ENCODE measurements around the gene SLC15A4. TPM values are rescaled to one million over a fixed set of nuclear protein-coding genes. Genes with fewer than 3 reads are reported as not detected.
A peak's percentile ranks its signal among the peaks of the same experiment; 100 is the strongest.
"Not testable (repeated sequence)": the region's sequence is repeated elsewhere in the genome, so short reads cannot be mapped to it uniquely, and the experiment has no call there.

Gene SLC15A4
- polyA plus RNA-seq, 10 donors = 17.4 to 26.3 (median 21.3) TPM

DNA sequence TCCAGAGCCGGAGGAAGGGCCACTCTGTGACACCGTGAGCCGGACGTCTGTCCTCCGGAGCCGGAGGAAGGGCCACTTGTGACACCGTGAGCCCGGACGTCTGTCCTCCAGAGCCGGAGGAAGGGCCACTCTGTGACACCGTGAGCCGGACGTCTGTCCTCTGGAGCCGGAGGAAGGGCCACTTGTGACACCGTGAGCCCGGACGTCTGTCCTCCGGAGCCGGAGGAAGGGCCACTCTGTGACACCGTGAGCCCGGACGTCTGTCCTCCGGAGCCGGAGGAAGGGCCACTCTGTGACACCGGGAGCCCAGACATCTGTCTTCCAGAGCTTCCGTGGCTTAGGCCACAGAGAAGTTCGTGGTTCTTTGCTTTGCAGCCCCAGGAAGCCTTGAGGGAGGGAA lies 22.9 kb upstream of the SLC15A4 start:
- DNase-seq = not testable (repeated sequence)

DNA sequence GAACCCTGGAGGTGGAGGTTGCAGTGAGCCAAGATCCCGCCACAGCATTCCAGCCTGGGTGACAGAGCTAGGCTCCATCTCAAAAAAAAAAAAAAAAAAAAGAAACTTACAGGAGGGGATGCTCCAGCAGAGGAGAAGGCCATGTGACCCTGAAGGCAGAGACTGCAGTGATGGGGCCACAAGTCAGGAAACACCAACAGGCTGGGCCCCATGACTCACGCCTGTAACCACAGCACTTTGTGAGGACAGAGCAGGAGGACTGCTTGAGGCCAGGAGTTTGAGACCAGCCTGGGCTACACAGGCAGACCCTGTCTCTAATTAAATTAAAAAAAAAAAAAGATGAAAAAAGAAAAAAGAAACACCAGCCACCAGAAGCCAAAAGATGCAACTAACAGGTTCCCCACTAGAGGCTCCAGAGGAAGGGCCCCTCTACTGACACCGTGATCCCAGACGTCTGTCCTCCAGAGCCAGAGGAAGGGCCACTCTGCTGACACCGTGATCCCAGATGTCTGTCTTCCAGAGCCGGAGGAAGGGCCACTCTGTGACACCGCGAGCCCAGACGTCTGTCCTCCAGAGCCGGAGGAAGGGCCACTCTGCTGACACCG lies 20.4 kb upstream of the SLC15A4 start:
- DNase-seq = no peak

DNA sequence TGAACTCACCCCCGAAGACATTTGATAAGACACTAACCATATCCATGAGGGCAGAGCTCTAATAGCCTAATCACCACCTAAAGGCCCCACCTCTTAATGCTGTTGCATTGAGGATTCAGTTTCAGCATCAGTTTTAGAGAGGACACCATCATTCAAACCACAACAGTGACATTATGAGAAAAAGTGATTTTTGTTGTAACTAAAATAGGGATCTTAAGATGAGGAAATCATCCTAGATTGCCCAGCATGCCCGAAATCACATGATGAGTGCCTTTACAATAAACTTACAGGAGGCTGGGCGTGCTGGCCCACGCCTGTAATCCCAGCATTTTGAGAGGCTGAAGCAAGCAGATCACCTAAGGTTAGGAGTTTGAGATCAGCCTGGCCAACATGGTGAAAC lies 19.8 kb upstream of the SLC15A4 start:
- DNase-seq = no peak

DNA sequence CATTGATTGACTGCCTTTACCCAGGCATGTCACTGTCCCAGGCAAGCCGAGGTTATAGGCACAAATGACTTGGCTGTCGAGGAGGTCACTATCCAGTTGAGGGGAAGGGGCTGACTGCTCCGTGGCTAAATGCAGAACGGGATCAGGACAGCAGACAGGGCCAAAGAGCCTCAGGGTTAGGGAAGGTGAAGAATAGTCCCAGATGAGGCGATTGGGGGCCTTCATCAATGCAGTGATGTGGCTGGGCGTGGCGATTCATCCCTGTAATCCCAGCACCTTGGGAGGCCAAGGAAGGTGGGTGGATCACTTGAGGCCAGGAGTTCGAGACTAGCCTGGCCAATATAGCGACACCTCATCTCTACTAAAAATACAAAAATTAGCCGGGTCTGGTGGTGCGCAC lies 18.8 kb upstream of the SLC15A4 start:
- no peak for DNase-seq

DNA sequence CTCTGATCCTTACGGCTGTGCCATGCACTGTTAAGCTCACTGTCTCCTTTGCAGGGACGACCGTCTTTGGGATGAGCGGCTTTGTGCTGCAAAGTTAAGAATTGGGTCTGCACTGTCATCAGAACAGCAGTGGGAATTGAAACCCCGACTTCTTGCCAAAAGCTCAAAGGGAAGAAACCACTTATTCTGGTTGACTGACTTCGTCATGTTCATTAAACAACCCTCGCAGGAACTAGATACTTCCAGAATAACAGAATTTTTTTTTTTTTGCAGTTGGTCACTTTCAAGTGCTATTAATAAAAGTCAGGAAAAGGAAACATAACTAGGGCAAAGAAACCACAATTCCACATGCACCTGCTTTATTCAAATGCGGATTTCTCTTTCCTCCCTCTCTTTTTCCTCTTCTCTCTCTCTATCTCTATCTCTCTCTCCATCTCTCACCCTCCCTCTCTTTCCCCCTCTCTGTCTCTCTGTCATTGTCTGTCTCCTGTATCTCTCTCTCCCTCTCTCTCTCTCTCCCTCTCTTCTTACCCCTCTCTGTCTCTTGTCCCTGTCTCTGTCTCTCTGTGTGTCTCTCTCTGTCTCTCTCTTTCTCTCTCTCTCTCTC lies 17.2 kb upstream of the SLC15A4 start:
- no peak for DNase-seq

DNA sequence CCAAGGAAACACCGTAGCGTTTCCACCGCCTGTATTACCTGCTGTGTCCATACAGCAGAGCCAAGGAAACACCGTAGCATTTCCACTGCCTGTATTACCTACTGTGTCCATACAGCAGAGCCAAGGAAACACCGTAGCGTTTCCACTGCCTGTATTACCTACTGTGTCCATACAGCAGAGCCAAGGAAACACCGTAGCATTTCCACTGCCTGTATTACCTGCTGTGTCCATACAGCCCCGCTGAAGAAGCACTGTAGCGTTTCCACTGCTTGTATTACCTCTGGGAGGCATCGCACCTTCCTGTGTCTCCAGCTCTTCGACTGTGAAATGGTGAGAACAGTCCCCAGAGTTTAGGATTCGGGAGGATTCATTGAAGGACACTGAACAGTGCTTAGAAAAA lies 16.1 kb upstream of the SLC15A4 start:
- not testable (repeated sequence) for DNase-seq

DNA sequence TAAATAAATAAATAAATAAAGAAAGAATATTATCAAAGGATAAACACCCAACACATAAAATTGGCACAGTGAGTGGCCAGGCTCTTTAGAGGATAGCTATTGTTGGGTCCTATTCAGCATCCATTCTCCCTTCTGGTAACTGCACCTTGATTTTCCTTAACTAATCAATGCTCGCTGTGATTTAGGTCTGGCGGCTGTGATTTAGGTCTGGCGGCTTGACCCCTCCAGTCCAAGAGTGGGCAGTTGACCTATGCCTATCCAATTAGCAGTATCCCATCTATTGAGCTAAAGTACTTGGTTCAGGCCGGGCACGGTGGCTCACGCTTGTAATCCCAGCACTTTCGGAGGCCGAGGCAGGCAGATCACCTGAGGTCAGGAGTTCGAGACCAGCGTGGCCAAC lies 9.7 kb upstream of the SLC15A4 start:
- no peak for DNase-seq

DNA sequence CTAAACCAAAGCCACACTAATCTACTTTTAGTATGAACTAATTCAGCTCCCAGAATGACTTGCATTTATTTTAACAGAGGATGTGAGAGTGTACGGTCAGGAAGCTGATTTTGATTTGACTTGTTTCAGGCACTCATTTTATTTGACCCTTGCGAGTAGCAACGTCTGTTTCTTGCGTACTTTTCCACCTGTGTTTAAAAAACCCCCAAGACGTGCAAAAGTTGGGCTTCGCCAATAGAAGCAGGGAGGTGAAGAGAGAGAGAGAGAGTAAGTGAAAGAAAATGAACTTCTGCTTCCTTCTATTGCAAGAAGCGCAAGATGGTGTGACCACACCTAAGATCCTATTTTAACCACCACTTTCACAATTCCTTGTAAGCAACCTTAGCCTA lies 6.7 kb upstream of the SLC15A4 start:
- no peak for DNase-seq

DNA sequence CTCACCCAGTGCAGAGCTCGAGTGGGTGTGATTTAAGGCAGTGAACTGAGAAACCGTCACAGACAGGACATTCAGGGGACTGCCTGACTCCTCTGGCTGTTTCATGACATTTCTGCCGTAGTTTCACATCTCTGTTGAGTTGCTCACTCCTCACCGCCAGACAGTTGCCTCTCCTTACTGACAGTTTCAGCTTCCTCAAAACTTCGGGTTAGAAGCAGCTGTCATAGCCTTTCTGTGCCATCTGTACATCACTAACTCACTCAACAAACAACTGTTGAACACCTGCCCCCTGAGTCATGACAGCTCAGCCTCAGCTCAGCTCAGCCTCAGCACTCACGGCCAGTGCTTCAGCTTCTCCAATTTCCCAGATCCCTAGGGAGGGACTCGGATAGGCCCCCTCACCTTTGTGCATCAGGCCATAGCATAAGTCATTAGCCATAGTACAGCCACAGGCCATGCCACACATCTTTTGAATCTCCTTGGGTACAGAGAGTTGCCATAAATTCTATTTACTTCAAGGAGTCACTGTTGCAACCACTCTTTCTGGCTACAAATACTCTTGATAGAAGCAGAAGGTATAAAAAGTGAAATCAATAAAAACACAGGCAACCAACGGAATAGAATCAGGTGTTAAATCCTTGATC lies 6.2 kb upstream of the SLC15A4 start:
- DNase-seq = no peak

DNA sequence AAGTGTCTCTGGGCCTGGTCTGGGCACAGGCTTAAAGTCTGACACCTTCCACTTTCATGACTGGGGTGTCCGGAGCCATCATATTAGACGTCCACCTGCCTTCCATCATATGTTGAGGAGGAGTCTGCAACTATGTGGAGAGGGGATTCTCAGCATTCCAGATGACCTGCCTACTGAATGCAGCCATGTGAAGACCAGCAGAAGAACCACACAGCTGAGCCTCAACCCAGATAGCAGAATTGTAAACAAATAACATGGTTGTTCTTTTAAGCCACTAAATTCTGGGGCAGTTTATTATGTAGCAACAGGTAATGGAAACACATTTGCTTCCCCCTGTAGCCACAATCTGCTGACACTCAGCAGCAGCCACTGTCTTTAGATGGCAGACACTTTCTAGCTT lies 4.0 kb upstream of the SLC15A4 start:
- no peak for DNase-seq

DNA sequence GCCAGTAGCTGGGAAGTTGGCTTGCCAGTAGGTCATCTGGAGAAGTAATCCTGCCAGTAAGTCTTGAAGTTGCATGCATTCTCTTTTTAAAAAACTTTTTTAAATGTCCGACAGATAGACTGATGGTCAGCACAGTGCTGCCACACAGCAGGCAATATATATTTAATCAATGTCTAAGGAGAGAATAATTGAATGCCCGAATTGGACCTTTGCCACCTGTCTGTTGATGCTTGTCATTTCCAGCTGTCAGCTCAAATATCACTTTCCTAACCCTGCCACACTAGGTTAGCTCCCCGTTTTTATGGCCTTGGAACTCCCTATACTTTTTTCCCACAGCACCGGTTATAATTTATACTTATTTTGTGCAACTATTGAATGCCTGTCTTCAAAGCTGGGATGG lies 2.1 kb upstream of the SLC15A4 start:
- peak in 1 of 3 donors; percentile 35 for DNase-seq

DNA sequence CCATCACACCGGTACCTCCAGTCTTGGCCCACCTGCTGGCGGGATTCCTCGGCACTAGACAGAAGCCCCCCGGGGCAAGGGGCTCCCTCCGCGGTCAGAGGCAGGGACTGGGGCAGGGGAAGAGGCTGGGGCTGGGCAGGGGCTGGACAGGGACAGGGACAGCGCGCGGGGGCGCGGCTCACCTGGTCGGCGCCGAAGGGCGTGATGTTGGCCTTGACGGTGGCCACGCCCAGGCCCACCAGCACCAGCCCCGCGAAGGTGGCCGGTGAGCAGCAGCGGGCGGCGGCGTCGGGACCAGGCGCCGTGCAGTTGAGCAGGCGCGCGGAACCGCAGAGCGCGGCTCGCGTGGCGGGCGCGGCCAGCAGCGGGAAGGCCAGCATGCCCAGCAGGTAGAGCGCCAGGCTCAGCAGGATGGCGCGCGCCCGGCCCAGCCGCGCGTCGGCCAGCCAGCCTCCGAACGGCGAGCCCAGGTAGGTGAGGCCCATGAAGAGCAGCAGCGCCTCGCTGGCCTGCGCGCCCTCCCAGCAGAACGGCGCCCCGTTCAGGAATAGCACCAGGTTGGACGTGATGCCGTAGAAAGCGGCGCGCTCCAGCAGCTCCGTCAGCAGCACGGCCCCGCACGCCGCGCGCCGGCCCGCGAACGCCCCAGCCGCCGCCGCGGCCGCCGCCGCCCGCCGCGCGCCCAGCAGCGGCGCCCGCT lies 392 bp downstream of the SLC15A4 start:
- no peak for DNase-seq

DNA sequence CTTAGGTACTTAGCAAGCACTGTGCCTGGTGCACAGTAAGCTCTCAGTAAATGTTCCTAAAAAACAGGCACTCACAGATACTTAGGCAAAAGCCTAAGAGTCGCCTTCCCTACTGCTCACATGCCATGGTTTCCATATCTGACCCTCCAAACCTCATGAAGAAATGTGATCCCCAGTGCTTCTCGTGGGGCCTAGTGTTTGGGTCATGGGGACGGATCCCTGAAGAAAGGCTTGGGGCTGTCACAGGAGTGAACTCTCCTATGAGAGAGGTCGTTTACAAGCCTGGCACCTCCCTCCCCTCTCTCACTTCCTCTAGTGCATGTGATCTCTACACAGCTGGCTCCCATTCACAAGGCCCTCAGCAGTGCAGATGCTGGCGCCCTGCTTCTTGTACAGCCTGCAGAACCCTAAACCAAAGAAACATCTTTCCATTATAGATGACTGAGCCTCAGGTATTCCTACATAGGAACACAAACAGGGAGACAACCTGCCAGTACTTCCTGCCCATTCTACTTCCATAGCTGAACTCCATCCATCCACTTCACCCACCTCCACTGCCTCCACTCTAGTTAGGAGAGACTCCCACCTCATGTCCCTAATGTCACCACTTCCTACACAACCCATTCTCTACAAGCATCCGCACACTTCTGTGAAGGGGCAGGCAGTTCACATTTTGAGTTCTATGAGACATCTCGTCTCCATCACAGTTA lies 2.9 kb downstream of the SLC15A4 start:
- DNase-seq = peak in 1 of 3 donors; percentile 42

DNA sequence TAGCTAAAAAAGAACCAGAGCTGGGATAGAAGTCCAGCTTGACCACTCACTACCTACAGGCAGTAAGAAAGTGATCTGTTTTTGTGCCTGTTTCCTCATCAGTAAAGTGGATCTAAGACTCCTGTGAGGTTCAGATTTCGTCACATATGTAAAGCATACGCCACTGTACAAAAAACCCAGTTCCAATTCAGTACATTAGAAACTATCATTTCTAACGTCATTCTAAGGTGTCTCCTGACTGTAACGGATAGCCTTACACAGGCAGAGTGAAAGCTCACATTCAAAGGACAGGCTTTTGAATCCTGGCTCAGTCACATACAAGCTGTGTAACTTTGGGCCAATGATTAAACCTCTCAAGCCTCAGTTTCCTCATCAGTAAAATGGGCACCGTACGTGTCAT lies 3.5 kb downstream of the SLC15A4 start:
- no peak for DNase-seq

DNA sequence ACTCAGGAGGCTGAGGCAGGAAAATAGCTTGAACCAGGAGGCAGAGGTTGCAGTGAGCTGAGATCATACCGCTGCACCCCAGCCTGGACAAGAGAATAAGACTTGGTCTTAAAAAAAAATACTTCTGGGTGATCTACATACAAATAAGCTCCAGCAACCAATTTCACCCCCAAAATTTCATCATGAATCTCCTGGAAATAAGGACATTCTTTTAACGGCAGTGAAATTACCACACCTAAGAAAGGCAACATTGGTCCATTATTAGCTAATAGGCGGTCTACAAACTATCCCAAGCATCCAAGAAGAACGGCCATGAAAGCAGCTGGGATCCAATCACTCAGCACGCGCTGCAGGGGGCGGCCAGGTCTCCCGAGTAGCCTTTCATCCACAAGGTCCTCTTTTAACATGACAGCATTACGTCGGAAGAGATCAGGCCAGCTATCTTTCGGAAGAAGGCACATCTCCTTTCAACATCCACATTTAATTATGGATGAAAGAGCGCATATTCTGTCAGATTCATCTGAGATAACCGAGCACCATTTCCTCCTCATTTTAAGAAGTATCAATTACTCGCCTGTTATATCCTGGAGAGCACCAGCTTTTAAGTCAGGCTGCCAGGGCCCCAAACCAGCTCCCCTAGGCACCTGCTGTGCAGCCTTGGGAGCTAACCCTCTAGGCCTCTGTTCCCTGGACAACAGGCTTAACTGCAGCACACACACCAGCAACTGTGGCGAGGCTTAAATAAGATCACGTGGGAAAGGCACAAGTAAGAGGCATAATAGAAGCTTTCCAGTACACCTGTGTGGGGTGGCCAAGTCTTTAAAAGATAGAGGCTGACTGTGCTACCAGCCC lies 4.2 kb downstream of the SLC15A4 start:
- no peak for DNase-seq

DNA sequence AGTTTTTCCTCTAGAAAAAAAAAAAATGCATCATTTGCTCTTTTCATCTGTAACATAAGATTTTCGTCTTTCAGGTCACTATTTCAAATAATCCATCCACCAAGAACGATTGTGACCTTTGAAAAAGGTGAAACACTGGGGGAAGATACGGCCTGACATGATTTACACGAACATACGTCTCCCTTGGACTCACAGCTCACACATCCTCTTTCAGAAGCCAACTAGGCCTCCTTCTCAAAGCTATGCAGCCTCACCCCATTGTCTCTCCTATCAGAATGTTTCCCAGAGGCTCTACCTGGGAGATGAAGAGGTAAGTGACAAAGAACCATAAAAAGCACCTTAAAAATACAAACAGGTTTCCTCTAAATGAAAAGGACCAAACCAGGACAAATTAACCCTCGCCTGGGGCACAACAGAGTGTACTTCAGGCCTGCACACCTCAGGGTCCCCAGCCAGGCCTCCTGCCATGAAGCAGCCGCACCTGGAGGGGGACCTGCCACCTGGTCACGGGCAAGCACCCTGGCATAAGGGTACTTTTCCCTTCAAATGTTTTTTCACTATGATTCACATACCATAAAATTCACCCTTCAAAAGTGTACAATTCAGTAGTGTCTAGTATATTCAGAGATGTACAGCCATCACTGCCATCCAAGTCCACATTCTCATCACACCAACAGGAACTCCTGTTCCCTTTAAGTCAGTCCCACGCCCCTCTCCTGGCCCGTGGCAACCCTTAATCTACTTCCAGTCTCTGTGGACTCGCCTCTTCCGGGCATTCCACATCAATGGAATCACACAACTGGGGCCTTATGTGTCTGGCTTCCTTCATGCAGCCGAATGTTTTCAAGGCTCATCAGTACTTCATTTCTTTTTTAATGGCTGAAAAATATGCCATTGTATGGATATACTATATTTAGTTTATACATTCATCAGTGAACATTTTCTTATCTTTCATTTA lies 5.4 kb downstream of the SLC15A4 start:
- no peak for DNase-seq

DNA sequence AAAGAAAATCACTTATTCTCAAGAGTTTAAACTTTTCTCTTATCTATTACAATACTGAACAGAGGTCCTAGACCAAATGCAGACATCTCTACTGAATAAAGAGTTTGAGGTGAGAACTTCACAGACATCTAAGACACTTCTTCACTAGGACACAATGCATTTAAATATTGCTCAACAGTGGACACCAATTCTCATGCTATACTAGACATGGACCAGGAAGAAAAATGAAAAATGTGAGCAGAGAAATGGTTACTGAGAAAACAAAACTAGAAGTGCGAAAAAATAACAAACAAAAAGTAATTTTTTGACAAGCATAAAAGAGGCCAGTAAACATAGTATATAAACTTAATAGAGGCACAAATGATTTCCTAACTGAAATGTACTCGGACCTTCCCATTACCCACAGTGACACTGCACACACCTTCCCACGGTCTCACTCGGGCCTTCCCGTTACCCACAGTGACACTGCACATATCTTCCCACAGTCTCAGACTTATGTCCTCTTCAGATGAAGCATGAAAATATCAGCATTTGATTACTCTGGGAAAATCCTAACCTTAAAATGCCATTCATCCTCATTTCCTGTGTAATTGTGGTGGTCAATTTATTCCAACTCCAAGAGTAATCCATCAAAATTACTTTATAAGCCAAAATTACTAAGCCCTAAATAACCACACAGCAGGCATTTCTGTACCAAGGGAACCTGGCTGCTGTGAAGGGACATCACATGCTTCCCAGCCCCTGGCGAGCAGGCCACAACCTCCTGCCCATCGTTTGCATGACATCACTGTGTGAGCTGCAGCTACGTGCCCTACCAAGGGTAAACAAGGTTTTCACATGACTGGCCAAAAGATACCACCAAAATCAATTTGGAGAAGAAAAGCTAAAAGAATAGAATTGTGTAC lies 6.4 kb downstream of the SLC15A4 start:
- DNase-seq = no peak

DNA sequence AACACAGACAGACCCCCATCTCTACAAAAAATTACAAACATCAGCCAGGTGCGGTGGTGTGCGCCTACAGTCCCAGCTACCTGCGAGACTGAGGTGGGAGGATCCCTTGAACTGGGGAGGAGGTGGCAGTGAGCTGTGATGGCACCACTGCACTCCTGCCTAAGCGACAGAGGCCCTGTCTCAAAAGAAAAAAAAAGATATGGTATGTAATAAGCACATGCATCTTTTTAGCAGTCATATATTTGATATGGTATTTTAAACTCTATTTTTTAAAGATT lies 7.2 kb downstream of the SLC15A4 start:
- no peak for DNase-seq
